GM18498 (cell line): ENCODE data around the gene SH3BP5L.

Experiments
- ATAC-seq: cut with Tn5 transposase; IDR thresholded peaks from one replicate; pipeline ENCODE4 v1.9.1; 2021; ENCODE audit warnings: mild to moderate bottlenecking, moderate library complexity; ENCODE audit not compliant: unreplicated experiment

The SH3BP5L gene

GRCh38 chr1:248825909-248826760, at the start of gene SH3BP5L:
Gene SH3BP5L (minus strand): TSS chr1:248825915. CDS start chr1:248824935, 980 bp downstream.
- ATAC-seq = peak; percentile 93

- ATAC-seq = peak; percentile 67
Observed at GRCh38 chr1:248873993-248874533, 48.3 kb upstream of the SH3BP5L start.

GRCh38 chr1:248873409-248873992, 47.8 kb upstream of the SH3BP5L start:
- ATAC-seq = peak; percentile 85

GRCh38 chr1:248872752-248873408, 47.2 kb upstream of the SH3BP5L start:
- ATAC-seq = peak; percentile 45

GRCh38 chr1:248871837-248872401, 46.2 kb upstream of the SH3BP5L start:
- ATAC-seq = no peak

- peak; percentile 74 for ATAC-seq
Observed at GRCh38 chr1:248862998-248863881, 37.5 kb upstream of the SH3BP5L start.

- peak; percentile 4 for ATAC-seq
Observed at GRCh38 chr1:248862695-248862997, 36.9 kb upstream of the SH3BP5L start.

GRCh38 chr1:248861616-248862015, 35.9 kb upstream of the SH3BP5L start:
- no peak for ATAC-seq

GRCh38 chr1:248860007-248860406, 34.3 kb upstream of the SH3BP5L start:
- no peak for ATAC-seq

GRCh38 chr1:248858891-248859889, 33.5 kb upstream of the SH3BP5L start, which contains the start of gene ZNF692:
Gene ZNF692 (minus strand): TSS chr1:248859085. CDS start chr1:248858309, 776 bp downstream.
- ATAC-seq = peak; percentile 78

- ATAC-seq = peak; percentile 34
Observed at GRCh38 chr1:248858096-248858890, 32.6 kb upstream of the SH3BP5L start.

- ATAC-seq = peak; percentile 0
Observed at GRCh38 chr1:248857749-248858095, 32.0 kb upstream of the SH3BP5L start.

GRCh38 chr1:248857201-248857600, 31.5 kb upstream of the SH3BP5L start:
- ATAC-seq = no peak

- ATAC-seq = no peak
Observed at GRCh38 chr1:248856176-248856575, 30.5 kb upstream of the SH3BP5L start.

GRCh38 chr1:248855580-248855979, 29.9 kb upstream of the SH3BP5L start:
- no peak for ATAC-seq

- no peak for ATAC-seq
Observed at GRCh38 chr1:248853663-248854375, 28.1 kb upstream of the SH3BP5L start.
